UCSD-AML1 (cell line): ENCODE measurements around the gene SMCO4.

Experiments used
- DNase-seq: peaks from one replicate; lab custom pipeline; 2025; ENCODE audit not compliant: unreplicated experiment; lab: John Stamatoyannopoulos, UW

Gene SMCO4

GRCh38 chr11:93507517-93507916 is 35.7 kb downstream of the SMCO4 start:
- DNase-seq: no peak

- no peak for DNase-seq
Measured at GRCh38 chr11:93505703-93506102, 37.5 kb downstream of the SMCO4 start.

GRCh38 chr11:93504110-93505095 is 38.8 kb downstream of the SMCO4 start:
- no peak for DNase-seq

GRCh38 chr11:93501856-93502255 is 41.3 kb downstream of the SMCO4 start:
- no peak for DNase-seq

- DNase-seq: no peak
Measured at GRCh38 chr11:93500759-93501158, 42.4 kb downstream of the SMCO4 start.

GRCh38 chr11:93498641-93499040 is 44.5 kb downstream of the SMCO4 start:
- DNase-seq: no peak

- no peak for DNase-seq
Measured at GRCh38 chr11:93498161-93498560, 45.0 kb downstream of the SMCO4 start.

GRCh38 chr11:93497596-93497995 is 45.6 kb downstream of the SMCO4 start:
- DNase-seq: no peak

GRCh38 chr11:93494357-93494756 is 48.8 kb downstream of the SMCO4 start:
- no peak for DNase-seq

GRCh38 chr11:93493252-93493897 is 49.8 kb downstream of the SMCO4 start:
- DNase-seq: no peak

- DNase-seq: no peak
Measured at GRCh38 chr11:93492464-93493251, 50.5 kb downstream of the SMCO4 start.

- DNase-seq: no peak
Measured at GRCh38 chr11:93491973-93492372, 51.2 kb downstream of the SMCO4 start.

GRCh38 chr11:93490996-93491618 is 52.1 kb downstream of the SMCO4 start:
- DNase-seq: no peak

GRCh38 chr11:93489841-93490240 is 53.4 kb downstream of the SMCO4 start:
- DNase-seq: no peak

- no peak for DNase-seq
Measured at GRCh38 chr11:93487032-93487483, 56.1 kb downstream of the SMCO4 start.

- no peak for DNase-seq
Measured at GRCh38 chr11:93485983-93486382, 57.2 kb downstream of the SMCO4 start.

GRCh38 chr11:93484716-93485115 is 58.5 kb downstream of the SMCO4 start:
- no peak for DNase-seq

- no peak for DNase-seq
Measured at GRCh38 chr11:93482556-93482955, 60.6 kb downstream of the SMCO4 start.

GRCh38 chr11:93481696-93482095 is 61.5 kb downstream of the SMCO4 start:
- peak; percentile 13 for DNase-seq

GRCh38 chr11:93481279-93481678 is 61.9 kb downstream of the SMCO4 start:
- DNase-seq: no peak

- DNase-seq: no peak
Measured at GRCh38 chr11:93480756-93481155, 62.4 kb downstream of the SMCO4 start.
